ENCODE measurements around the gene SLC35B2. TPM values are rescaled to one million over a fixed set of nuclear protein-coding genes. Genes with fewer than 3 reads are reported as not detected.

The SLC35B2 gene
- total RNA-seq, 1 donor from 2014 or later, result 33.9 TPM

DNA sequence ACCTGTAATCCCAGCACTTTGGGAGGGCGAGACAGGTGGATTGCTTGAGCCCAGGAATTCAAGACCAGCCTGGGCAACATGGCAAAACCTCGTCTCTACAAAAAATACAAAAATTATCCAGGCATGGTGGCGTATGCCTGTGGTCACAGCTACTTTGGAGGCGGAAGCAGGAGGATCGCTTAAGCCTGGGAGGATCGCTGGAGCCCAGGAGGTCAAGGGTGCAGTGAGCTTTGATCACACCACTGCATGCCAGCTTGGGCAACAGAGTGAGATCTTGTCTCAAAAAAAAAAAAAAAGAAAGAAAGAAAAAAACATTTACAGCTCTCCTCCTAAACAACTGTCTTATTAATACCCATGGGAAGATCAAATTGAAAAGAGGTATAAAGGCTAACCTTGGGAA is 49.4 kb downstream of the SLC35B2 start:
- Histone ChIP-seq H3K4me3 (no peak overlapping the region), H3K9me3 (ENCODE audit: low read depth) (no peaks in the 10 kb centered on the region), H3K79me2 (ENCODE audit: low read depth) (no peaks in the 10 kb centered on the region), H3K27ac (no peak overlapping the region), H3K4me2 (no peak overlapping the region), H3K36me3 (no peaks in the 10 kb centered on the region), H3F3A (ENCODE audit: low read depth) (peaks cover 34% of the 10 kb centered on the region), H3K27me3 (no peaks in the 10 kb centered on the region), H4K20me1 (ENCODE audit: low read depth) (no peaks in the 10 kb centered on the region), H3K4me1 (peaks cover 20% of the 10 kb centered on the region), H2AFZ (replicated peaks) (no peak overlapping the region), H3K9ac (no peak overlapping the region)
- H3K4me1 Mint-ChIP-seq, result peaks cover 13% of the 10 kb centered on the region
- no peaks in the 10 kb centered on the region for H3K9me3 Mint-ChIP-seq
- DNase-seq (ENCODE audit: low spot score), result no peak
- H3K4me3 Mint-ChIP-seq, result peak overlapping the region; percentile 18
- no peaks in the 10 kb centered on the region for H3K36me3 Mint-ChIP-seq
- H3K27ac Mint-ChIP-seq, result peak overlapping the region; percentile 12
- H3K27me3 Mint-ChIP-seq (ENCODE audit: insufficient read depth, low read depth), result peaks cover 8% of the 10 kb centered on the region
- TF ChIP-seq EZH2phosphoT487 (IDR thresholded peaks at IDR 0.05), result no peak
- no peak for TF ChIP-seq CTCF (IDR thresholded peaks at IDR 0.05)
- TF ChIP-seq EZH2 (IDR thresholded peaks at IDR 0.05), result no peak

MicroRNAs encoded within 50 kb of the gene (microRNA counts, 767-probe panel; counts per million panel counts)
- 460 counts per million, percentile 90 among the panel's probes with 10 or more counts for microRNA hsa-miR-4647

Small RNA genes lying within 50 kb of the gene (small RNA-seq; reads per million reads assigned to genes)
- not detected for gene RN7SL811P

Other genes with a start within 250 kb of the SLC35B2 start
- gene MRPL14, start 130.1 kb downstream of the SLC35B2 start, total RNA-seq (ENCODE audit: low replicate concordance), result 40.4 and 53.5 TPM in 2 replicates
- 25.4 and 30.8 TPM in 2 replicates for gene TMEM63B, start 130.0 kb downstream of the SLC35B2 start, total RNA-seq (ENCODE audit: low replicate concordance)
- gene CAPN11, start 98.7 kb downstream of the SLC35B2 start, total RNA-seq (ENCODE audit: low replicate concordance), result 0.40 and 0.49 TPM in 2 replicates
- 0.54 and 1.5 TPM in 2 replicates for gene MYMX, start 40.6 kb downstream of the SLC35B2 start, total RNA-seq (ENCODE audit: low replicate concordance)
- gene SLC29A1, start 33.9 kb downstream of the SLC35B2 start, total RNA-seq (ENCODE audit: low replicate concordance), result 34.8 and 69.7 TPM in 2 replicates
- gene HSP90AB1, start 10.4 kb downstream of the SLC35B2 start, total RNA-seq (ENCODE audit: low replicate concordance), result 1,851 and 2,068 TPM in 2 replicates
- 5.1 and 15.5 TPM in 2 replicates for gene NFKBIE, start 8.0 kb upstream of the SLC35B2 start, total RNA-seq (ENCODE audit: low replicate concordance)
- 0.13 and 1.4 TPM in 2 replicates for gene TMEM151B, start 12.9 kb upstream of the SLC35B2 start, total RNA-seq (ENCODE audit: low replicate concordance)
- 16.1 and 29.3 TPM in 2 replicates for gene AARS2, start 55.8 kb upstream of the SLC35B2 start, total RNA-seq (ENCODE audit: low replicate concordance)
- 0.25 TPM in 1 of 2 replicates, not detected in the other for gene SPATS1, start 85.1 kb upstream of the SLC35B2 start, total RNA-seq (ENCODE audit: low replicate concordance)
- gene CDC5L, start 130.2 kb upstream of the SLC35B2 start, total RNA-seq (ENCODE audit: low replicate concordance), result 37.9 and 53.6 TPM in 2 replicates

All from neural progenitor cell (in vitro differentiated cells).